BJ (cell line): ENCODE measurements around the gene EGLN1. TPM values are rescaled to one million over a fixed set of nuclear protein-coding genes. Genes with fewer than 3 reads are reported as not detected.

ENCODE experiments used
- CTCF ChIA-PET: fragments of 350-600 bp; formaldehyde crosslinking; extraction: SDS; loops from one replicate; lab custom pipeline; 2021; ENCODE audit warnings: antibody characterized with exemption, inconsistent platforms; lab: Yijun Ruan, JAX
- POLR2A ChIA-PET: fragments of 300-600 bp; sonication (Branson Sonifier 250); formaldehyde crosslinking; extraction: SDS; loops from one replicate; lab custom pipeline; 2021; ENCODE audit warnings: antibody characterized with exemption; lab: Charles Lee
- DNase-seq: peaks from one replicate; pipeline ENCODE4 v3.0.0-alpha.2; 2011; ENCODE audit warnings: low read depth
- H3K27me3 ChIP-seq: 2 replicates; pipeline ENCODE4 v1.6.0; 2011; ENCODE audit warnings: low read length; ENCODE audit not compliant: control insufficient read depth, insufficient read depth
- H3K36me3 ChIP-seq: 2 replicates; pipeline ENCODE4 v1.5.1; 2011; ENCODE audit warnings: low read length; ENCODE audit not compliant: control insufficient read depth, insufficient read depth
- H3K4me3 ChIP-seq: 2 replicates; pipeline ENCODE4 v1.5.1; 2011; ENCODE audit warnings: low read depth, mild to moderate bottlenecking, control low read depth, low read length
- polyA plus RNA-seq: library from polyadenylated mRNA; depleted of rRNA; stranded (reverse); fragments of >200 nt; gene quantifications from 2 replicates; pipeline ENCODE4 v1.2.3, GENCODE V29; 2011
- TF ChIP-seq, protein P1 (sequence below): IDR thresholded peaks from 2 replicates; pipeline ENCODE4 v1.5.1; 2011; ENCODE audit warnings: low read depth, mild to moderate bottlenecking, control low read depth, inconsistent platforms, low read length, moderate library complexity; ENCODE audit not compliant: insufficient read depth

The EGLN1 gene
- polyA plus RNA-seq, 1 experiment = 17.5 TPM

DNA sequence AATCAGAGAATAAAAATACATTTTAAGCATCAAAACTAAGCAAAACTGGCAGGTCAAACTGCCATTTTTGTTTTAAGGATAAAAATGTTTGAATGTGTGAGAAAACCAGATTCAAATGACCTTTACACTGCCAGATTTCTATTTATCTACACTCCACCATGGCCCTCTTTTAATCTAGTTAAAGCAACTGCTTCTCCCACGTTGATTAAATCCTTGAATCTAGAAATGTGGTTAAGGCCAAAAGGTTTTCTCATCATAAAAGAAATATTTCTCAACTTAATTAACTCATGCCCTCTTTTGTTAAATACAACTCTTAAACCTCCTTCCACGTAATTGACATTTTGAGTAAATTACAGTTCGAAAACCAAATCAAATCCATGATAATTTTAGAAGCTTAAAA, 15.0 kb downstream of the EGLN1 start:
- Histone ChIP-seq H3K4me3 (no peak overlapping the region), H3K36me3 (0 out of 2 replicates have a peak, but pooled peaks cover 3% of the 10 kb centered on the region), H3K27me3 (no peaks in the 10 kb centered on the region)
- TF ChIP-seq, protein P1, sequence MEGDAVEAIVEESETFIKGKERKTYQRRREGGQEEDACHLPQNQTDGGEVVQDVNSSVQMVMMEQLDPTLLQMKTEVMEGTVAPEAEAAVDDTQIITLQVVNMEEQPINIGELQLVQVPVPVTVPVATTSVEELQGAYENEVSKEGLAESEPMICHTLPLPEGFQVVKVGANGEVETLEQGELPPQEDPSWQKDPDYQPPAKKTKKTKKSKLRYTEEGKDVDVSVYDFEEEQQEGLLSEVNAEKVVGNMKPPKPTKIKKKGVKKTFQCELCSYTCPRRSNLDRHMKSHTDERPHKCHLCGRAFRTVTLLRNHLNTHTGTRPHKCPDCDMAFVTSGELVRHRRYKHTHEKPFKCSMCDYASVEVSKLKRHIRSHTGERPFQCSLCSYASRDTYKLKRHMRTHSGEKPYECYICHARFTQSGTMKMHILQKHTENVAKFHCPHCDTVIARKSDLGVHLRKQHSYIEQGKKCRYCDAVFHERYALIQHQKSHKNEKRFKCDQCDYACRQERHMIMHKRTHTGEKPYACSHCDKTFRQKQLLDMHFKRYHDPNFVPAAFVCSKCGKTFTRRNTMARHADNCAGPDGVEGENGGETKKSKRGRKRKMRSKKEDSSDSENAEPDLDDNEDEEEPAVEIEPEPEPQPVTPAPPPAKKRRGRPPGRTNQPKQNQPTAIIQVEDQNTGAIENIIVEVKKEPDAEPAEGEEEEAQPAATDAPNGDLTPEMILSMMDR = no peak
- DNase-seq = no peak
- ChIA-PET POLR2A (interaction anchor here (0.6 kb wide), 1 partner anchor 121 kb away, joined by 3 read pairs; the partner anchor contains the start of gene TSNAX), CTCF (no interaction called here)

GRCh38 chr1:231404318-231404717, 17.8 kb downstream of the EGLN1 start:
- CTCF ChIA-PET = interaction anchor here (0.6 kb wide), 1 partner anchor 563 kb away, joined by 3 read pairs; no protein-coding TSS in a partner anchor
- TF ChIP-seq, protein P1 = no peak
- POLR2A ChIA-PET = no interaction called here

DNA sequence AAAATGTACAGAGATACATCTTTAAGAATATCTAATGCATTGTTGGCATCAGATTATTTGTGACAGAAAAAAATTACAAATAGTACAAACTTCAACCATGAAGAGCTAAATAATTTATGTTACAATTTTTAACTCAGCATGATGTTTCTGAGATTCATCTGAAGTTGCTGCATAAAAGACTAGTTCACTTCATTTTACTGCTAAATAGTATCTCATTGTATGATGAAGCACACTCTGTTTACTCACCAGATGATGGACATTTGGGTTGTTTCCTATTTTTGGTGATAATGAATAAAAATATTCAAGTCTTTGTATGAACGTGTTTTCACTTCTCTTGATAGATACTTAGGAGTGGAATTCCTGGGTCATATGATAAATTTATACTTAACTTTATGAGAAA, 20.6 kb downstream of the EGLN1 start:
- TF ChIP-seq, protein P1 = no peak
- H3K36me3 ChIP-seq = no peaks in the 10 kb centered on the region
- POLR2A ChIA-PET = no interaction called here
- H3K4me3 ChIP-seq = no peak overlapping the region
- CTCF ChIA-PET = no interaction called here
- H3K27me3 ChIP-seq = no peaks in the 10 kb centered on the region
- DNase-seq = no peak

More at GRCh38 chr1:231404318-231404717, 17.8 kb downstream of the EGLN1 start:
- Histone ChIP-seq H3K27me3 (no peaks in the 10 kb centered on the region), H3K36me3 (0 out of 2 replicates have a peak, but pooled peaks cover 1% of the 10 kb centered on the region), H3K4me3 (no peak overlapping the region)
- DNase-seq = no peak

- Histone ChIP-seq H3K27me3 (no peaks in the 10 kb centered on the region), H3K4me3 (no peak overlapping the region), H3K36me3 (no peaks in the 10 kb centered on the region)
- TF ChIP-seq, protein P1 = no peak
- POLR2A ChIA-PET = no interaction called here
- CTCF ChIA-PET = interaction anchor here (0.5 to 1.4 kb wide), 2 partner anchors 19 to 51 kb away, joined by 3 to 4 read pairs; no protein-coding TSS in a partner anchor
- DNase-seq = no peak
Observed at GRCh38 chr1:231397886-231398671, 24.0 kb downstream of the EGLN1 start.

GRCh38 chr1:231396643-231397042, 25.4 kb downstream of the EGLN1 start:
- TF ChIP-seq, protein P1 = no peak
- no peak overlapping the region for H3K4me3 ChIP-seq
- ChIA-PET CTCF (interaction anchor here (1.4 kb wide), 1 partner anchor 18 kb away, joined by 4 read pairs; no protein-coding TSS in a partner anchor), POLR2A (no interaction called here)
- H3K36me3 ChIP-seq = no peaks in the 10 kb centered on the region
- DNase-seq = no peak
- no peaks in the 10 kb centered on the region for H3K27me3 ChIP-seq
